HepG2 (cell line): ENCODE measurements around the gene POMT1. TPM values are rescaled to one million over a fixed set of nuclear protein-coding genes. Genes with fewer than 3 reads are reported as not detected.

Source experiments
- AFF4 ChIP-seq: sonication (generic); formaldehyde crosslinking; IDR thresholded peaks from 2 replicates; pipeline ENCODE4 v1.4.0; 2020; ENCODE audit warnings: missing genetic modification reagents
- CBX5 ChIP-seq: sonication (generic); formaldehyde crosslinking; IDR thresholded peaks from 2 replicates; pipeline ENCODE4 v1.4.0; 2020; ENCODE audit warnings: missing genetic modification reagents, borderline replicate concordance
- CREB1 ChIP-seq, 2 experiments: fragments of 450-650 bp in 1 of 2; IDR thresholded peaks; 2 replicates each; pipeline ENCODE4 v1.6.1; 2016 to 2017; ENCODE audit warnings: control low read depth in 1 of 2, mild to moderate bottlenecking in 1 of 2, missing compliant biosample characterization in 1 of 2, missing genetic modification characterization in 1 of 2
- DMAP1 ChIP-seq: IDR thresholded peaks from 2 replicates; pipeline ENCODE4 v1.6.1; 2016
- HIC2 ChIP-seq: sonication (generic); formaldehyde crosslinking; IDR thresholded peaks from 2 replicates; pipeline ENCODE4 v1.9.0; 2022; ENCODE audit warnings: low read depth, missing genetic modification reagents
- HOXA7 ChIP-seq: sonication (generic); formaldehyde crosslinking; IDR thresholded peaks from 2 replicates; pipeline ENCODE4 v1.8.1; 2022; ENCODE audit warnings: mild to moderate bottlenecking, missing genetic modification reagents, moderate library complexity
- MXD3 ChIP-seq: IDR thresholded peaks from 2 replicates; pipeline ENCODE4 v1.6.1; 2016; ENCODE audit warnings: mild to moderate bottlenecking, missing biosample characterization, missing genetic modification reagents
- PBX2 ChIP-seq: IDR thresholded peaks from 2 replicates; pipeline ENCODE4 v1.6.1; 2016; ENCODE audit warnings: control low read depth
- RERE ChIP-seq: IDR thresholded peaks from 2 replicates; pipeline ENCODE4 v1.6.1; 2016; ENCODE audit warnings: low read depth, missing genetic modification reagents, missing compliant biosample characterization
- SP5 ChIP-seq: IDR thresholded peaks from 2 replicates; pipeline ENCODE4 v1.6.1; 2016; ENCODE audit warnings: low read depth, borderline replicate concordance
- ZKSCAN8 ChIP-seq: IDR thresholded peaks from 2 replicates; pipeline ENCODE4 v1.6.1; 2016; ENCODE audit warnings: borderline replicate concordance, missing genetic modification reagents, missing compliant biosample characterization
- ZMAT3 ChIP-seq: sonication (generic); formaldehyde crosslinking; conservative IDR thresholded peaks from 2 replicates; pipeline ENCODE4 v1.7.0; 2021; ENCODE audit warnings: missing genetic modification reagents
- ZMYM2 ChIP-seq: sonication (generic); formaldehyde crosslinking; IDR thresholded peaks from 2 replicates; pipeline ENCODE4 v1.8.0; 2022; ENCODE audit warnings: mild to moderate bottlenecking, missing genetic modification reagents
- ZNF101 ChIP-seq: sonication (generic); formaldehyde crosslinking; IDR thresholded peaks from 2 replicates; pipeline ENCODE4 v1.4.0; 2020; ENCODE audit warnings: mild to moderate bottlenecking, low read depth, missing genetic modification reagents, borderline replicate concordance
- ZNF225 ChIP-seq: sonication (generic); formaldehyde crosslinking; IDR thresholded peaks from 2 replicates; pipeline ENCODE4 v1.4.0; 2020; ENCODE audit warnings: mild to moderate bottlenecking, missing genetic modification reagents
- ZNF460 ChIP-seq: sonication (generic); formaldehyde crosslinking; IDR thresholded peaks from 2 replicates; pipeline ENCODE4 v1.5.1; 2020; ENCODE audit warnings: missing genetic modification reagents, mild to moderate bottlenecking, borderline replicate concordance
- polyA plus RNA-seq, 8 experiments: library from polyadenylated mRNA; depleted of rRNA in 3 of 8; stranded (reverse) in 7 of 8; unstranded in 1 of 8; fragments of >200 nt; fragmentation: Illumina TruSeq in 4 of 8; extraction: Trizol in 4 of 8; gene quantifications; 2 replicates each; pipeline versions ENCODE4 v1.2.1 to v1.2.3, GENCODE V29; 2011 to 2016; ENCODE audit warnings: low read depth in 4 of 8, missing spikeins in 1 of 8, mixed read lengths in 1 of 8; ENCODE audit not compliant: insufficient read depth in 1 of 8
- total RNA-seq, 5 experiments: library from RNA; depleted of rRNA; stranded (reverse); fragments of >200 nt; fragmentation: Illumina TruSeq; extraction: Trizol; gene quantifications; 2 replicates each; pipeline ENCODE4 v1.2.3, GENCODE V29; 2016; ENCODE audit warnings: low read depth in 1 of 5

POMT1 gene
- total and polyA plus RNA-seq, 2 of the 13 experiments (the other 11 are each of a cell fraction or from before 2014, with no cell fraction given), result 21.6 to 22.7 TPM

GRCh38 chr9:131545003-131545785 lies 42.5 kb downstream of the POMT1 start, which contains the start of gene PRRT1B (continued):
- TF ChIP-seq PBX2 (CRISPR knock-in tag), result no peak
- peak; percentile 46; the same call in 1 of the 2 replicates for TF ChIP-seq SP5
- no peak for TF ChIP-seq MXD3
- no peak; the same call in 1 of the 2 replicates for TF ChIP-seq ZNF460 (CRISPR knock-in tag)
- no peak for TF ChIP-seq ZNF101 (CRISPR knock-in tag)
- no peak for TF ChIP-seq AFF4 (CRISPR knock-in tag)
- TF ChIP-seq ZNF225 (CRISPR knock-in tag), result no peak
- TF ChIP-seq RERE (CRISPR knock-in tag), result peak; percentile 94
- no peak for TF ChIP-seq DMAP1
- TF ChIP-seq ZKSCAN8, result no peak
- TF ChIP-seq HIC2, result peak; percentile 70
- TF ChIP-seq CREB1 (IDR thresholded peaks at IDR 0.05), result no peak
- TF ChIP-seq CREB1 (CRISPR knock-in tag; IDR thresholded peaks at IDR 0.05), result no peak
- no peak for TF ChIP-seq ZMAT3 (CRISPR knock-in tag)
- TF ChIP-seq CBX5 (CRISPR knock-in tag), result peak; percentile 58; the same call in 1 of the 2 replicates
- no peak for TF ChIP-seq HOXA7 (CRISPR knock-in tag)
- TF ChIP-seq ZMYM2 (CRISPR knock-in tag), result no peak
